K562 (cell line): ENCODE measurements around the gene FTO. TPM values are rescaled to one million over a fixed set of nuclear protein-coding genes. Genes with fewer than 3 reads are reported as not detected.

Experiments used
- ATAC-seq: fragments of 200-7000 bp; cut with Tn5 transposase; 3 replicates; pipeline ENCODE4 v1.9.1; 2020; ENCODE audit warnings: moderate library complexity
- BruUV-seq: library from RNA; stranded (reverse); fragments of 400-500 nt; replicated peaks from 2 replicates; lab custom pipeline; 2021; lab: Mats Ljungman, UMichigan
- CTCF ChIA-PET: fragments of 300-600 bp; formaldehyde crosslinking; extraction: SDS; loops from one replicate; lab custom pipeline; 2021; ENCODE audit warnings: low intra/inter-chr PET ratio; lab: Yijun Ruan, JAX
- POLR2A ChIA-PET: fragments of 300-600, 350-650 bp; sonication (Branson Sonifier 250); formaldehyde crosslinking; extraction: SDS; loops from one replicate; lab custom pipeline; 2021; ENCODE audit warnings: antibody characterized with exemption, inconsistent platforms; lab: Yijun Ruan, JAX
- DNase-seq, 4 experiments: peaks; one replicate each; pipeline versions ENCODE4 v3.0.0 to v3.0.0-alpha.2; 2011 to 2018; ENCODE audit warnings: low spot score in 3 of 4, mixed read lengths in 3 of 4; ENCODE audit errors: extremely low read depth in 1 of 4
- FAIRE-seq: peaks from 2 replicates; lab custom pipeline; 2011; peaks lifted over from hg19 to GRCh38; lab: Jason Lieb, UNC
- H2AFZ ChIP-seq: 2 replicates; pipeline ENCODE4 v1.6.0; 2011; ENCODE audit warnings: low read depth, low read length, control low read depth, inconsistent platforms
- H3K27ac ChIP-seq: fragments of 200-600 bp; 3 replicates; pipeline ENCODE4 v1.8.0; 2011; ENCODE audit warnings: low read depth, mild to moderate bottlenecking, control low read depth, inconsistent platforms, low read length, moderate library complexity, mixed read lengths; ENCODE audit errors: extremely low read depth
- H3K27me3 ChIP-seq, 2 experiments: fragments of 300-600 bp in 1 of 2; 2 replicates in 1 of 2; 3 replicates in 1 of 2; pipeline versions ENCODE4 v1.6.0 to v1.8.0; 2011; ENCODE audit warnings: inconsistent platforms in 2 of 2, low read length in 2 of 2, mild to moderate bottlenecking in 1 of 2, mixed read lengths in 1 of 2, moderate library complexity in 1 of 2; ENCODE audit not compliant: control insufficient read depth in 2 of 2, insufficient read depth in 2 of 2
- H3K36me3 ChIP-seq: fragments of 300-600 bp; 3 replicates; pipeline ENCODE4 v1.8.0; 2011; ENCODE audit warnings: mild to moderate bottlenecking, low read length, inconsistent platforms; ENCODE audit not compliant: control insufficient read depth, insufficient read depth
- H3K4me1 ChIP-seq, 2 experiments: fragments of 200-600 bp in 1 of 2; replicated peaks in 1 of 2; 2 replicates in 1 of 2; 3 replicates in 1 of 2; pipeline versions ENCODE4 v1.5.1 to v1.8.0; 2011; ENCODE audit warnings: inconsistent platforms in 2 of 2, low read length in 2 of 2, mild to moderate bottlenecking in 1 of 2, mixed read lengths in 1 of 2, moderate library complexity in 1 of 2; ENCODE audit not compliant: control insufficient read depth in 2 of 2, insufficient read depth in 2 of 2
- H3K4me2 ChIP-seq: 2 replicates; pipeline ENCODE4 v1.6.1; 2011; ENCODE audit warnings: low read length, control low read depth, inconsistent platforms, mixed read lengths; ENCODE audit not compliant: insufficient read depth
- H3K4me3 ChIP-seq: fragments of 200-600 bp; sonication (generic), shearing (Covaris generic); 2 replicates; pipeline ENCODE4 v1.5.1; 2016; ENCODE audit warnings: control low read depth, inconsistent platforms
- H3K79me2 ChIP-seq: fragments of 200-600 bp; 3 replicates; pipeline ENCODE4 v1.8.0; 2011; ENCODE audit warnings: low read length, inconsistent platforms; ENCODE audit not compliant: control insufficient read depth, insufficient read depth
- H3K9ac ChIP-seq, 2 experiments: 2 replicates each; pipeline versions ENCODE4 v1.6.0 to v1.6.1; 2011; ENCODE audit warnings: low read depth in 2 of 2, low read length in 2 of 2, control low read depth in 1 of 2, inconsistent platforms in 1 of 2, mild to moderate bottlenecking in 1 of 2, mixed read lengths in 1 of 2; ENCODE audit not compliant: insufficient read depth in 1 of 2
- H3K9me1 ChIP-seq: one replicate; pipeline ENCODE4 v1.6.0; 2011; ENCODE audit warnings: inconsistent platforms, mild to moderate bottlenecking, low read length, moderate library complexity; ENCODE audit not compliant: control insufficient read depth, insufficient read depth
- H3K9me3 ChIP-seq: replicated peaks from 2 replicates; pipeline ENCODE4 v1.5.1; 2011; ENCODE audit warnings: low read depth, low read length, inconsistent platforms; ENCODE audit not compliant: control insufficient read depth, insufficient read depth
- H4K20me1 ChIP-seq: replicated peaks from 2 replicates; pipeline ENCODE4 v1.6.1; 2011; ENCODE audit warnings: low read length, inconsistent platforms, mixed read lengths; ENCODE audit not compliant: control insufficient read depth, insufficient read depth
- CBFA2T2 ChIP-seq: fragments of 450-650 bp; conservative IDR thresholded peaks from 2 replicates; pipeline ENCODE4 v1.6.1; 2017; ENCODE audit warnings: mild to moderate bottlenecking
- HDAC3 ChIP-seq: fragments of 450-650 bp; IDR thresholded peaks from 2 replicates; pipeline ENCODE4 v1.6.1; 2018; ENCODE audit warnings: borderline replicate concordance, mild to moderate bottlenecking, moderate library complexity; ENCODE audit not compliant: partially characterized antibody
- ILF3 ChIP-seq: fragments of 450-650 bp; IDR thresholded peaks from 2 replicates; pipeline ENCODE4 v1.6.1; 2018; ENCODE audit warnings: antibody characterized with exemption, mild to moderate bottlenecking, moderate library complexity, borderline replicate concordance
- MXI1 ChIP-seq: IDR thresholded peaks from 2 replicates; pipeline ENCODE4 v1.6.1; 2011; ENCODE audit warnings: low read depth, mild to moderate bottlenecking, improper control_type of control experiment, low read length
- RERE ChIP-seq: sonication (generic); formaldehyde crosslinking; IDR thresholded peaks from 2 replicates; pipeline ENCODE4 v1.8.0; 2023; ENCODE audit warnings: missing genetic modification reagents, mild to moderate bottlenecking, borderline replicate concordance
- RFX5 ChIP-seq: IDR thresholded peaks from 2 replicates; pipeline ENCODE4 v1.6.1; 2011; ENCODE audit warnings: low read depth, mild to moderate bottlenecking, improper control_type of control experiment, low read length
- ZNF212 ChIP-seq: fragments of 450-650 bp; formaldehyde crosslinking; IDR thresholded peaks from 2 replicates; pipeline ENCODE4 v1.4.0; 2020; ENCODE audit warnings: mild to moderate bottlenecking
- WGBS: fragments of 100-300 bp; shearing (Covaris generic); methylation state at CpG from one replicate; pipeline ENCODE4 v1.1.6; 2016; ENCODE audit warnings: low coverage, mixed read lengths; ENCODE audit not compliant: insufficient coverage; ENCODE audit errors: missing lambda C conversion rate; 5-methylcytosine and 5-hydroxymethylcytosine counted together
- in situ Hi-C: fragments of 300-500 bp; cut with MboI; formaldehyde crosslinking; loops from 4 replicates; pipeline ENCODE4 v1.15.0; 2018; ENCODE audit warnings: inconsistent platforms, mixed read lengths
- intact Hi-C: fragments of 100-400 bp; cut with micrococcal nuclease; formaldehyde crosslinking; loops from 2 replicates; pipeline ENCODE4 v1.14.2; 2022
- polyA plus RNA-seq, 8 experiments: library from polyadenylated mRNA; depleted of rRNA in 4 of 8; stranded (reverse) in 5 of 8; unstranded in 3 of 8; fragments of >200 nt; fragmentation: Nextera tagmentation in 2 of 8; fragmentation: Illumina TruSeq in 1 of 8; extraction: Ambion mirVana in 2 of 8; extraction: Trizol in 1 of 8; gene quantifications; 2 replicates each; pipeline versions ENCODE4 v1.2.1 to v1.2.3, GENCODE V29; 2011 to 2014; ENCODE audit warnings: inconsistent platforms in 1 of 8, missing spikeins in 1 of 8
- total RNA-seq, 7 experiments: library from RNA; depleted of rRNA in 6 of 7; stranded (reverse); fragments of >200 nt in 6 of 7; fragmentation: Illumina TruSeq in 2 of 7; extraction: Trizol in 2 of 7; gene quantifications; 2 replicates each; pipeline versions ENCODE4 v1.2.1 to v1.2.3, GENCODE V29; 2011 to 2021; ENCODE audit warnings: low replicate concordance in 1 of 7
- TF ChIP-seq, protein P1 (sequence below): fragments of 200-400 bp; formaldehyde crosslinking; IDR thresholded peaks from 2 replicates; pipeline ENCODE4 v1.6.1; 2017; ENCODE audit warnings: mild to moderate bottlenecking, low read depth, low read length, moderate library complexity
- TF ChIP-seq, protein P2 (sequence below): fragments of 450-650 bp; formaldehyde crosslinking; IDR thresholded peaks from 2 replicates; pipeline ENCODE4 v1.4.0; 2020; ENCODE audit warnings: mild to moderate bottlenecking, moderate library complexity

FTO gene
- total and polyA plus RNA-seq, 9 of the 15 experiments (the other 6 are each of a cell fraction or from before 2014, with no cell fraction given), result 11.3 to 27.7 (median 25.5) TPM

- Histone ChIP-seq H4K20me1 (no peaks in the 10 kb centered on the region), H3K36me3 (no peaks in the 10 kb centered on the region), H3K9me1 (no peaks in the 10 kb centered on the region), H3K4me3 (no peak overlapping the region), H3K79me2 (no peaks in the 10 kb centered on the region), H3K9me3 (no peaks in the 10 kb centered on the region), H2AFZ (no peak overlapping the region), H3K4me1 (no peaks in the 10 kb centered on the region), H3K27me3 (peaks cover 0 to 3% of the 10 kb centered on the region in 2 experiments; a peak in 1 of 5 replicates), H3K9ac (no peak overlapping the region), H3K27ac (no peak overlapping the region), H3K4me2 (no peak overlapping the region)
- WGBS, result 24% methylated on average over 5 of the region's 5 CpGs
- no TSS peak for BruUV-seq
- DNase-seq, result no peak
- no peak for FAIRE-seq
- intact Hi-C loops, result no loop called here
- in situ Hi-C loops, result no loop called here
- TF ChIP-seq RFX5, result no peak
- TF ChIP-seq, protein P1, sequence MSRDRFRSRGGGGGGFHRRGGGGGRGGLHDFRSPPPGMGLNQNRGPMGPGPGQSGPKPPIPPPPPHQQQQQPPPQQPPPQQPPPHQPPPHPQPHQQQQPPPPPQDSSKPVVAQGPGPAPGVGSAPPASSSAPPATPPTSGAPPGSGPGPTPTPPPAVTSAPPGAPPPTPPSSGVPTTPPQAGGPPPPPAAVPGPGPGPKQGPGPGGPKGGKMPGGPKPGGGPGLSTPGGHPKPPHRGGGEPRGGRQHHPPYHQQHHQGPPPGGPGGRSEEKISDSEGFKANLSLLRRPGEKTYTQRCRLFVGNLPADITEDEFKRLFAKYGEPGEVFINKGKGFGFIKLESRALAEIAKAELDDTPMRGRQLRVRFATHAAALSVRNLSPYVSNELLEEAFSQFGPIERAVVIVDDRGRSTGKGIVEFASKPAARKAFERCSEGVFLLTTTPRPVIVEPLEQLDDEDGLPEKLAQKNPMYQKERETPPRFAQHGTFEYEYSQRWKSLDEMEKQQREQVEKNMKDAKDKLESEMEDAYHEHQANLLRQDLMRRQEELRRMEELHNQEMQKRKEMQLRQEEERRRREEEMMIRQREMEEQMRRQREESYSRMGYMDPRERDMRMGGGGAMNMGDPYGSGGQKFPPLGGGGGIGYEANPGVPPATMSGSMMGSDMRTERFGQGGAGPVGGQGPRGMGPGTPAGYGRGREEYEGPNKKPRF, result no peak
- no peak for TF ChIP-seq MXI1
- no peak for TF ChIP-seq CBFA2T2
- TF ChIP-seq RERE (CRISPR knock-in tag), result no peak
- TF ChIP-seq ZNF212, result no peak
- TF ChIP-seq ILF3, result no peak
- TF ChIP-seq, protein P2, sequence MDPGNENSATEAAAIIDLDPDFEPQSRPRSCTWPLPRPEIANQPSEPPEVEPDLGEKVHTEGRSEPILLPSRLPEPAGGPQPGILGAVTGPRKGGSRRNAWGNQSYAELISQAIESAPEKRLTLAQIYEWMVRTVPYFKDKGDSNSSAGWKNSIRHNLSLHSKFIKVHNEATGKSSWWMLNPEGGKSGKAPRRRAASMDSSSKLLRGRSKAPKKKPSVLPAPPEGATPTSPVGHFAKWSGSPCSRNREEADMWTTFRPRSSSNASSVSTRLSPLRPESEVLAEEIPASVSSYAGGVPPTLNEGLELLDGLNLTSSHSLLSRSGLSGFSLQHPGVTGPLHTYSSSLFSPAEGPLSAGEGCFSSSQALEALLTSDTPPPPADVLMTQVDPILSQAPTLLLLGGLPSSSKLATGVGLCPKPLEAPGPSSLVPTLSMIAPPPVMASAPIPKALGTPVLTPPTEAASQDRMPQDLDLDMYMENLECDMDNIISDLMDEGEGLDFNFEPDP (CRISPR knock-in tag), result no peak
- TF ChIP-seq HDAC3, result no peak
- no peak for ATAC-seq
- ChIA-PET CTCF (no interaction called here), POLR2A (no interaction called here)
Observed at GRCh38 chr16:53986793-53987192, 282.8 kb downstream of the FTO start.
